ENCODE data around the gene ADCK2.

DNA sequence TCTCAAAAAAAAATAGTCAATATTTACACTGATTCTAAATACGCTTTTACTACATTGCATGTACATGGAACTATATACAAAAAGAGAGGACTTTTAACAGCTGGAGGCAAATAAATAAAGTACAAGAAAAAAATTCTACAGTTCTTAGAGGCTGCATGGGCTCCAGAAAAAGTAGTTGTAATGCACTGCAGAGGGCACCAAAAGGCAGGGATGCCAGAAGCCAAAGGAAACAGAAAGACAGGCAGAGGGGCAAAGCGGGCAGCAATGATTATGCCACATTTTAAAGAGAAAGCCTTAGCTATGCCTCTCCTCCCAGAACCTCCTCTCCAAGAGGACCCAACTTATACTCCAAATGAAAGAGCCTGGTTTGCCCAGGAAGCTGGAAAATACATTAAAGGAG lies 11.6 kb upstream of the ADCK2 start:
- TF ChIP-seq, protein P1, sequence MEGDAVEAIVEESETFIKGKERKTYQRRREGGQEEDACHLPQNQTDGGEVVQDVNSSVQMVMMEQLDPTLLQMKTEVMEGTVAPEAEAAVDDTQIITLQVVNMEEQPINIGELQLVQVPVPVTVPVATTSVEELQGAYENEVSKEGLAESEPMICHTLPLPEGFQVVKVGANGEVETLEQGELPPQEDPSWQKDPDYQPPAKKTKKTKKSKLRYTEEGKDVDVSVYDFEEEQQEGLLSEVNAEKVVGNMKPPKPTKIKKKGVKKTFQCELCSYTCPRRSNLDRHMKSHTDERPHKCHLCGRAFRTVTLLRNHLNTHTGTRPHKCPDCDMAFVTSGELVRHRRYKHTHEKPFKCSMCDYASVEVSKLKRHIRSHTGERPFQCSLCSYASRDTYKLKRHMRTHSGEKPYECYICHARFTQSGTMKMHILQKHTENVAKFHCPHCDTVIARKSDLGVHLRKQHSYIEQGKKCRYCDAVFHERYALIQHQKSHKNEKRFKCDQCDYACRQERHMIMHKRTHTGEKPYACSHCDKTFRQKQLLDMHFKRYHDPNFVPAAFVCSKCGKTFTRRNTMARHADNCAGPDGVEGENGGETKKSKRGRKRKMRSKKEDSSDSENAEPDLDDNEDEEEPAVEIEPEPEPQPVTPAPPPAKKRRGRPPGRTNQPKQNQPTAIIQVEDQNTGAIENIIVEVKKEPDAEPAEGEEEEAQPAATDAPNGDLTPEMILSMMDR (IDR thresholded peaks at IDR 0.05; ENCODE audit: insufficient read depth, low read length, poor library complexity, severe bottlenecking) = no peak
- TF ChIP-seq EZH2phosphoT487 (conservative IDR thresholded peaks at IDR 0.05; ENCODE audit: low read length) = no peak
